Measurements from ENCODE around the gene IFT52.

IFT52 gene

DNA sequence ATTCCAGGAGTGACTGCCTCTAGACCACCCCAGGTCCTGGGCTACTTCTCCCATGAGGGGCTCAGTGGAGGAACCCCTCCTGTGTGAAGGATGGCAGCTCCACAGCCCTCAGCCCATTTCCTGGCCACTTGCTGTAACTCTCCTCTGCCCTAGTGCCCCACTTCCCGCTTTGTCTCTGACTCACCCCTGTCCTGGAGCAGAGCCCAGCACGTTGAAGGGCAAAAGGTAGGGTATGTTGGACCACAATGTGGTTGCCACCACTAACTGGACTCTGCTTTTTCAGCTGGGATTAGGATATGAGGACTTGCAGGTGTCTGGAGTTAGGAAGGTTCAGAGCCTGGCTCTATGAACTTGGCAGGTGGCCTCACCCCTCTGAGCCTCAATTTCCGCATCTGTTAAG, 78.6 kb downstream of the IFT52 start:
- H3K4me3 ChIP-seq (ENCODE audit: low read depth, low read length), result no peak overlapping the region
- no peak for DNase-seq (ENCODE audit: low read depth)
- TF ChIP-seq, protein P1, sequence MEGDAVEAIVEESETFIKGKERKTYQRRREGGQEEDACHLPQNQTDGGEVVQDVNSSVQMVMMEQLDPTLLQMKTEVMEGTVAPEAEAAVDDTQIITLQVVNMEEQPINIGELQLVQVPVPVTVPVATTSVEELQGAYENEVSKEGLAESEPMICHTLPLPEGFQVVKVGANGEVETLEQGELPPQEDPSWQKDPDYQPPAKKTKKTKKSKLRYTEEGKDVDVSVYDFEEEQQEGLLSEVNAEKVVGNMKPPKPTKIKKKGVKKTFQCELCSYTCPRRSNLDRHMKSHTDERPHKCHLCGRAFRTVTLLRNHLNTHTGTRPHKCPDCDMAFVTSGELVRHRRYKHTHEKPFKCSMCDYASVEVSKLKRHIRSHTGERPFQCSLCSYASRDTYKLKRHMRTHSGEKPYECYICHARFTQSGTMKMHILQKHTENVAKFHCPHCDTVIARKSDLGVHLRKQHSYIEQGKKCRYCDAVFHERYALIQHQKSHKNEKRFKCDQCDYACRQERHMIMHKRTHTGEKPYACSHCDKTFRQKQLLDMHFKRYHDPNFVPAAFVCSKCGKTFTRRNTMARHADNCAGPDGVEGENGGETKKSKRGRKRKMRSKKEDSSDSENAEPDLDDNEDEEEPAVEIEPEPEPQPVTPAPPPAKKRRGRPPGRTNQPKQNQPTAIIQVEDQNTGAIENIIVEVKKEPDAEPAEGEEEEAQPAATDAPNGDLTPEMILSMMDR (IDR thresholded peaks at IDR 0.05; ENCODE audit: control insufficient read depth, extremely low read depth, insufficient read depth), result no peak

DNA sequence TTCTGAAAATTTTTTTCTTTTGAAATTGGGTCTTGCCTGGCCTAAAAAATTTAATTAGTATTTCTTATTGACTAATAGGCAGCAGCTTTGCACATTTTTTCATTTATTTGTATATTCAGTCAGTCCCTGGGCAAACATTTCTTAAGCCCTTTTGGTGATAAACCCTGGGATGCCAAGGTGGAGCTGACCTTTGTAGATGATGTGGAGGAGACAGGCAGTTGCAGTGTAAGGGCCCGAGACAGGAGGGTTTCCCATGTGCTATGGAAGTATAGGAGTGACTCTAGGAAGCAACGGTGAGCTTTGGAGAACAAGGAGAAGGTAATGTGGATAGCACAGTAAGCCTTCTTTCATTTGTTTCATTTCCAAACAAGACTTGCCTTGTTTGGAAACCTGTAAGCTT, 79.7 kb downstream of the IFT52 start:
- TF ChIP-seq, protein P1 (IDR thresholded peaks at IDR 0.05; ENCODE audit: control insufficient read depth, extremely low read depth, insufficient read depth), result no peak
- H3K4me3 ChIP-seq (ENCODE audit: low read depth, low read length), result no peak overlapping the region
- no peak for DNase-seq (ENCODE audit: low read depth)

DNA sequence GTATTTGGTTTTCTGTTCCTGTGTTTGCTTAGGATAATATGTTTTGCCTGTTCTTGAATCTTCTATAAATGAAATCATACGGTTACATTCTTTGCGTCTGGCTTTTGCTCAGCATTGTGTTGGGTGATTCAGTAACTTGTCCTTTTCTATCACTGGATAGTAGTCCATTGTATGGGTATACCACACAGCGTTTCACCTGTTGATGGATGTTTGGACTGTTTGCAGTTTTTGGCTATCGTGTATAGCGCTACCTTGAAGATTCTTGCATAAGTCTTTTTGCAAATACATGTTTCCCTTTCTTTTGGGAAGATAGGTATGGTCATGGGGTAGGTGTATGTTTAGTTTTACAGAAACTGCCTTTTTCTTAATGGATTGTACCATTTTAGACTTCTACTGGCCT, 85.6 kb downstream of the IFT52 start:
- H3K4me3 ChIP-seq (ENCODE audit: low read depth, low read length), result no peak overlapping the region
- no peak for DNase-seq (ENCODE audit: low read depth)
- TF ChIP-seq, protein P1 (IDR thresholded peaks at IDR 0.05; ENCODE audit: control insufficient read depth, extremely low read depth, insufficient read depth), result no peak

DNA sequence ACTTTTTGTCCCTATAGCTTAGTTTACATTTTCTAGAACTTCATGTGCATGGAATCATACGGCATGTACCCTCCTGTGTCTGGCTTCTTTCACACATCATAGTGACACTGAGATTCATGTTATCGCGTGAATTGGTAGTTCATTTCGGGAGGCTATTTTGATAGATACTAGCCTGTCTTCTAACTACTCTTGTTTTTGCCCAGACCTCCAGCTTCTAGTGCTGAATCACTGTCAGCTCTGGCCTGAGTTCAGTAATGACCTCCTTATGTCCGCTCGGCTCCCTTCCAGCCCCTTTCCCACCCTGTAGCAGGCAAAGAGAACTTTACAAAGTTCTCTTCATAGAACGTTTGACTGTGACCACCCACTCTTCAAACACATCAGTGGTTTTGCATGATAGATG, 90.2 kb downstream of the IFT52 start:
- TF ChIP-seq, protein P1 (IDR thresholded peaks at IDR 0.05; ENCODE audit: control insufficient read depth, extremely low read depth, insufficient read depth), result no peak
- DNase-seq (ENCODE audit: low read depth), result no peak
- no peak overlapping the region for H3K4me3 ChIP-seq (ENCODE audit: low read depth, low read length)

DNA sequence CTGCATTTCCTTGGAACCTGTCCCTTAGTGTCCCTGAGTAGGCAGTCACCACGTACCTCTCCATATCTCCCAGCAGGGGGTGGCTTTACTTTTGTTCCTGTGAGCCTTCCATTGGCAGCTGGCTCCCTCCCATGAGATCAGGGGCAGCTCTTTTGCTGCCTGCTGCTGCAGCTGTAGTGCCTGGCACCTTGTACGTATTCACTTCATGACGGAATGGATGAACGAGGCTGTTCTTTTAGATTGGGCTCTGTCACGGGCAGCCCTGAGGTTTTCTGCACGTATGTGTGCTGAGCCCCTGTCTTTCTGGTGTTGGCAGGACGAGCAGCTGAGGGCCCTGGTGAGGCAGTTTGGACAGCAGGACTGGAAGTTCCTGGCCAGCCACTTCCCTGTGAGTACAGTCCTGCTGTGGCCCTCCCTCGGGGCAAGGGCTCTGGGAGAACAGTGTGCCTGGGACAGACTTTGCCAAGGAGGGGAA, 90.8 kb downstream of the IFT52 start:
- DNase-seq (ENCODE audit: low read depth), result peak; percentile 50
- no peak overlapping the region for H3K4me3 ChIP-seq (ENCODE audit: low read depth, low read length)
- TF ChIP-seq, protein P1 (IDR thresholded peaks at IDR 0.05; ENCODE audit: control insufficient read depth, extremely low read depth, insufficient read depth), result peak; percentile 11; the same call in 1 of the 2 replicates

DNA sequence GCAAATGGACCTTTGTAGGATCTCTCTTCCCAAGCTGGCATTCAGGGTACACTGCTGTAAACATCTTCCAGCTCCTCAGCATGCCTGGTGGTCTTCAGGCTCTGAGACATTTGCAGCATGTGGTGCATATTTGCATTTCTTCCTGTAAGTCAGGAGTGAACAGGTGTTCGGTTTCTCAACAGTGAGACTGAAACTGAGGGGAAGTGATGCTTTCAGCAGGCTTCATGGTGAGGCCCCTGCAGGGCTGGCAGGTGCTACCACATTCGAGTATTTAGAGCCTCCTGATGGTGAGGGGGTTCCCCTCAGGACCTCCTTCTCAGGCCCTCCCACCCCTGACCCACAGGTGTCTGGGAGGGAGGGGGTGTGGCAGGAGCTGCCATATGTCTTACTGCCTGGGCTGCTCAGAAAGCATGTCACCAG, 91.3 kb downstream of the IFT52 start:
- no peak for DNase-seq (ENCODE audit: low read depth)
- no peak overlapping the region for H3K4me3 ChIP-seq (ENCODE audit: low read depth, low read length)
- TF ChIP-seq, protein P1 (IDR thresholded peaks at IDR 0.05; ENCODE audit: control insufficient read depth, extremely low read depth, insufficient read depth), result no peak

DNA sequence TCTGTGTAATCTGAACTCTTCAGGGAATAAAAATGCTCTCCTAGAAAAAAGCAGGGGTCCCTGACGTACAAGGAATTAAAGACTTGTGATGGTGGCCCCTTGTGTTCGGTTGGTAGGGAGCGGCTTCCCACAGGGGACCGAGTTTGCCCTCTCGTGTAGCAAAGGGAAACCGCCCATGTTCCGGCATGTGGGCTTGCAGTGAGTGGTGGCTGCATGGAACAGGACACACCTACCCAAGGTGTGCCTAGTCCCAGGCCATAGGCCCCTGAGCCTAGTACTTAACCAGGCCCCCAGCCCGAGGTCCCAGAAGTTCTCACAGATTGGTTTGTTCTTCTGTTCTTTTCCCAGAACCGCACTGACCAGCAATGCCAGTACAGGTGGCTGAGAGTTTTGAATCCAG, 91.7 kb downstream of the IFT52 start:
- no peak overlapping the region for H3K4me3 ChIP-seq (ENCODE audit: low read depth, low read length)
- DNase-seq (ENCODE audit: low read depth), result no peak
- TF ChIP-seq, protein P1 (IDR thresholded peaks at IDR 0.05; ENCODE audit: control insufficient read depth, extremely low read depth, insufficient read depth), result no peak

Measured in LNCaP clone FGC (cell line).